ENCODE results near the gene TOP3A.

The TOP3A gene

GRCh38 chr17:18280249-18280648, 34.5 kb downstream of the TOP3A start:
- DNase-seq (ENCODE audit: low spot score): no peak

- DNase-seq (ENCODE audit: low spot score): no peak
These were observed 35.9 kb downstream of the TOP3A start for GRCh38 chr17:18278867-18279266.

- DNase-seq (ENCODE audit: low spot score): no peak
These were observed 37.7 kb downstream of the TOP3A start for GRCh38 chr17:18277076-18277475.

GRCh38 chr17:18270046-18270931, 44.5 kb downstream of the TOP3A start:
- DNase-seq (ENCODE audit: low spot score): peak; percentile 48

- DNase-seq (ENCODE audit: low spot score): peak; percentile 77
These were observed 46.7 kb downstream of the TOP3A start for GRCh38 chr17:18267927-18268711.

GRCh38 chr17:18267366-18267765, 47.4 kb downstream of the TOP3A start:
- no peak for DNase-seq (ENCODE audit: low spot score)

GRCh38 chr17:18263885-18264682, 50.7 kb downstream of the TOP3A start:
- no peak for DNase-seq (ENCODE audit: low spot score)

- DNase-seq (ENCODE audit: low spot score): no peak
These were observed 52.2 kb downstream of the TOP3A start for GRCh38 chr17:18262641-18263040.

GRCh38 chr17:18262111-18262510, 52.7 kb downstream of the TOP3A start:
- DNase-seq (ENCODE audit: low spot score): no peak

GRCh38 chr17:18261659-18262058, 53.1 kb downstream of the TOP3A start:
- DNase-seq (ENCODE audit: low spot score): no peak

- peak; percentile 68 for DNase-seq (ENCODE audit: low spot score)
These were observed 53.7 kb downstream of the TOP3A start for GRCh38 chr17:18261146-18261515.

- DNase-seq (ENCODE audit: low spot score): peak; percentile 96
These were observed 54.3 kb downstream of the TOP3A start, which contains the start of gene MIEF2 for GRCh38 chr17:18260332-18261145. Gene MIEF2 (plus strand): TSS chr17:18260662. CDS start chr17:18262721, 2,059 bp downstream.

GRCh38 chr17:18259621-18260331, 55.0 kb downstream of the TOP3A start:
- no peak for DNase-seq (ENCODE audit: low spot score)

GRCh38 chr17:18258356-18259038, 56.3 kb downstream of the TOP3A start, which contains the start of gene FLII:
Gene FLII (minus strand): TSS chr17:18258738. CDS start chr17:18258690, 48 bp downstream.
- peak; percentile 90 for DNase-seq (ENCODE audit: low spot score)

- DNase-seq (ENCODE audit: low spot score): no peak
These were observed 56.8 kb downstream of the TOP3A start for GRCh38 chr17:18257982-18258355.

- no peak for DNase-seq (ENCODE audit: low spot score)
These were observed 57.4 kb downstream of the TOP3A start for GRCh38 chr17:18257268-18257981.

- no peak for DNase-seq (ENCODE audit: low spot score)
These were observed 58.0 kb downstream of the TOP3A start for GRCh38 chr17:18256776-18257175.

- no peak for DNase-seq (ENCODE audit: low spot score)
These were observed 58.4 kb downstream of the TOP3A start for GRCh38 chr17:18256351-18256750.

- no peak for DNase-seq (ENCODE audit: low spot score)
These were observed 59.7 kb downstream of the TOP3A start for GRCh38 chr17:18254888-18255649.
